HEK293 (cell line): ENCODE results near the gene RAB3GAP2.

Source experiments
- CTCF ChIA-PET: fragments of 350-600 bp; formaldehyde crosslinking; extraction: SDS; loops from one replicate; lab custom pipeline; 2021; ENCODE audit warnings: antibody characterized with exemption; lab: Yijun Ruan, JAX
- POLR2A ChIA-PET: fragments of 300-600 bp; formaldehyde crosslinking; extraction: SDS; loops from one replicate; lab custom pipeline; 2020; ENCODE audit warnings: antibody characterized with exemption, inconsistent platforms; lab: Yijun Ruan, JAX
- H3K27ac ChIP-seq: fragments of 200-500 bp; sonication (Bioruptor generic); 2 replicates; pipeline ENCODE4 v1.5.1; 2014; ENCODE audit warnings: low read depth, low read length, control low read depth, inconsistent platforms; ENCODE audit errors: extremely low read depth
- H3K36me3 ChIP-seq, 2 experiments: fragments of 200-500 bp in 1 of 2; sonication (Bioruptor generic) in 1 of 2; 1 replicate in 1 of 2; 2 replicates in 1 of 2; pipeline ENCODE4 v1.5.1; 2014 to 2017; ENCODE audit warnings: inconsistent platforms in 2 of 2, low read length in 2 of 2; ENCODE audit not compliant: control insufficient read depth in 2 of 2, insufficient read depth in 1 of 2
- H3K4me1 ChIP-seq: fragments of 200-500 bp; sonication (Bioruptor generic); 2 replicates; pipeline ENCODE4 v1.5.1; 2014; ENCODE audit warnings: mild to moderate bottlenecking, low read length, inconsistent platforms; ENCODE audit not compliant: control insufficient read depth, insufficient read depth
- H3K4me3 ChIP-seq: 2 replicates; pipeline ENCODE4 v1.5.1; 2011; ENCODE audit warnings: low read depth, mild to moderate bottlenecking, control low read depth, low read length, moderate library complexity
- H3K9me3 ChIP-seq: fragments of 200-500 bp; sonication (Bioruptor generic); 2 replicates; pipeline ENCODE4 v1.5.1; 2014; ENCODE audit warnings: low read depth, low read length, inconsistent platforms; ENCODE audit not compliant: control insufficient read depth, insufficient read depth
- KLF8 ChIP-seq: fragments of 450-650 bp; formaldehyde crosslinking; IDR thresholded peaks from 2 replicates; pipeline ENCODE4 v1.5.1; 2016; ENCODE audit warnings: missing biosample characterization, missing genetic modification characterization
- OSR2 ChIP-seq: fragments of 450-650 bp; formaldehyde crosslinking; IDR thresholded peaks from 2 replicates; pipeline ENCODE4 v1.5.1; 2016; ENCODE audit warnings: missing biosample characterization, missing genetic modification characterization
- SCRT1 ChIP-seq: fragments of 450-650 bp; formaldehyde crosslinking; IDR thresholded peaks from 2 replicates; pipeline ENCODE4 v1.5.1; 2016; ENCODE audit warnings: missing biosample characterization, missing genetic modification characterization, borderline replicate concordance
- SP2 ChIP-seq: fragments of 450-650 bp; formaldehyde crosslinking; IDR thresholded peaks from 2 replicates; pipeline ENCODE4 v1.5.1; 2016; ENCODE audit warnings: missing biosample characterization, missing genetic modification characterization
- ZFP41 ChIP-seq: fragments of 450-650 bp; formaldehyde crosslinking; IDR thresholded peaks from 2 replicates; pipeline ENCODE4 v1.5.1; 2016; ENCODE audit warnings: missing biosample characterization, missing genetic modification characterization, borderline replicate concordance
- ZNF10 ChIP-seq: fragments of 450-650 bp; formaldehyde crosslinking; IDR thresholded peaks from 2 replicates; pipeline ENCODE4 v1.5.1; 2017; ENCODE audit warnings: missing biosample characterization, missing genetic modification characterization
- ZNF169 ChIP-seq: fragments of 450-650 bp; formaldehyde crosslinking; IDR thresholded peaks from 2 replicates; pipeline ENCODE4 v1.5.1; 2016; ENCODE audit warnings: missing biosample characterization, missing genetic modification characterization
- ZNF239 ChIP-seq: fragments of 450-650 bp; formaldehyde crosslinking; IDR thresholded peaks from 2 replicates; pipeline ENCODE4 v1.5.1; 2016; ENCODE audit warnings: missing biosample characterization, missing genetic modification characterization
- ZNF391 ChIP-seq: fragments of 450-650 bp; formaldehyde crosslinking; IDR thresholded peaks from 2 replicates; pipeline ENCODE4 v1.5.1; 2016; ENCODE audit warnings: low read depth, missing biosample characterization, missing genetic modification characterization, borderline replicate concordance
- ZNF624 ChIP-seq: fragments of 450-650 bp; formaldehyde crosslinking; IDR thresholded peaks from 2 replicates; pipeline ENCODE4 v1.5.1; 2017; ENCODE audit warnings: missing biosample characterization, missing genetic modification characterization
- ZNF664 ChIP-seq: fragments of 450-650 bp; formaldehyde crosslinking; IDR thresholded peaks from 2 replicates; pipeline ENCODE4 v1.5.1; 2016; ENCODE audit warnings: missing biosample characterization, missing genetic modification characterization
- ZNF707 ChIP-seq: fragments of 450-650 bp; formaldehyde crosslinking; IDR thresholded peaks from 2 replicates; pipeline ENCODE4 v1.5.1; 2016; ENCODE audit warnings: missing biosample characterization, missing genetic modification characterization
- ZNF785 ChIP-seq: fragments of 450-650 bp; formaldehyde crosslinking; IDR thresholded peaks from 2 replicates; pipeline ENCODE4 v1.5.1; 2016; ENCODE audit warnings: missing biosample characterization, missing genetic modification characterization
- TF ChIP-seq, protein P1 (sequence below): fragments of 450-650 bp; formaldehyde crosslinking; IDR thresholded peaks from 2 replicates; pipeline ENCODE4 v1.5.1; 2016; ENCODE audit warnings: missing biosample characterization, missing genetic modification characterization
- TF ChIP-seq, protein P2 (sequence below): fragments of 450-650 bp; formaldehyde crosslinking; IDR thresholded peaks from 2 replicates; pipeline ENCODE4 v1.5.1; 2016; ENCODE audit warnings: missing biosample characterization, missing genetic modification characterization
- TF ChIP-seq, protein P3 (sequence below): fragments of 450-650 bp; formaldehyde crosslinking; conservative IDR thresholded peaks from 2 replicates; pipeline ENCODE4 v1.5.1; 2016; ENCODE audit warnings: low read depth, missing biosample characterization, missing genetic modification characterization
- TF ChIP-seq, protein P4 (sequence below): fragments of 450-650 bp; IDR thresholded peaks from 2 replicates; pipeline ENCODE4 v1.5.1; 2018; ENCODE audit warnings: missing biosample characterization, missing genetic modification characterization
- TF ChIP-seq, protein P5 (sequence below): fragments of 450-650 bp; formaldehyde crosslinking; IDR thresholded peaks from 2 replicates; pipeline ENCODE4 v1.5.1; 2016; ENCODE audit warnings: missing biosample characterization, missing genetic modification characterization, low read depth
- TF ChIP-seq, protein P6 (sequence below): fragments of 450-650 bp; formaldehyde crosslinking; IDR thresholded peaks from 2 replicates; pipeline ENCODE4 v1.5.1; 2017; ENCODE audit warnings: missing biosample characterization, missing genetic modification characterization
- TF ChIP-seq, protein P7 (sequence below): fragments of 450-650 bp; formaldehyde crosslinking; IDR thresholded peaks from 2 replicates; pipeline ENCODE4 v1.5.1; 2016; ENCODE audit warnings: missing biosample characterization, missing genetic modification characterization
- TF ChIP-seq, protein P8 (sequence below): fragments of 450-650 bp; formaldehyde crosslinking; IDR thresholded peaks from 2 replicates; pipeline ENCODE4 v1.5.1; 2016; ENCODE audit warnings: missing biosample characterization, missing genetic modification characterization

The RAB3GAP2 gene

DNA sequence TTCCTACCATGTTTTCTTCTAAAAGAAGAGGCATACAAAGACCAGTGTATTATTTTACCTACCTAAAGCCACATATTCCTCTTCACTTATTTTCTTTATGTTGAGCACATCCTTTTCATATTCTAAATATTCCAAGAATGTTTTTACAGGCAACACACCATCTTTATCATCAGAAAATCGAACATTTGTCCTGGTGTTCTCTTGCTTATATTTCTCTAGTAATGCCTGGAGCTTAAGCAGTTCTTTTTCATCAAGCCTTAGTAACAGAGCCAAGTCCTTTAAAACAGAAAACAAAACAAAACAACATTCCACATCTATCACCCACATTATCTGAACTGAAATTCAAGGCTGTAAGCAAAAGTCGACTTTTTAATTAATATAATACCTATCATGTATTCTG lies 89.6 kb downstream of the RAB3GAP2 start (continued):
- TF ChIP-seq, protein P1, sequence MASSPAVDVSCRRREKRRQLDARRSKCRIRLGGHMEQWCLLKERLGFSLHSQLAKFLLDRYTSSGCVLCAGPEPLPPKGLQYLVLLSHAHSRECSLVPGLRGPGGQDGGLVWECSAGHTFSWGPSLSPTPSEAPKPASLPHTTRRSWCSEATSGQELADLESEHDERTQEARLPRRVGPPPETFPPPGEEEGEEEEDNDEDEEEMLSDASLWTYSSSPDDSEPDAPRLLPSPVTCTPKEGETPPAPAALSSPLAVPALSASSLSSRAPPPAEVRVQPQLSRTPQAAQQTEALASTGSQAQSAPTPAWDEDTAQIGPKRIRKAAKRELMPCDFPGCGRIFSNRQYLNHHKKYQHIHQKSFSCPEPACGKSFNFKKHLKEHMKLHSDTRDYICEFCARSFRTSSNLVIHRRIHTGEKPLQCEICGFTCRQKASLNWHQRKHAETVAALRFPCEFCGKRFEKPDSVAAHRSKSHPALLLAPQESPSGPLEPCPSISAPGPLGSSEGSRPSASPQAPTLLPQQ (tag by site-specific recombination): no peak
- TF ChIP-seq ZNF239 (tag by site-specific recombination) (no peak), ZFP41 (tag by site-specific recombination) (no peak), OSR2 (no peak)
- TF ChIP-seq, protein P2, sequence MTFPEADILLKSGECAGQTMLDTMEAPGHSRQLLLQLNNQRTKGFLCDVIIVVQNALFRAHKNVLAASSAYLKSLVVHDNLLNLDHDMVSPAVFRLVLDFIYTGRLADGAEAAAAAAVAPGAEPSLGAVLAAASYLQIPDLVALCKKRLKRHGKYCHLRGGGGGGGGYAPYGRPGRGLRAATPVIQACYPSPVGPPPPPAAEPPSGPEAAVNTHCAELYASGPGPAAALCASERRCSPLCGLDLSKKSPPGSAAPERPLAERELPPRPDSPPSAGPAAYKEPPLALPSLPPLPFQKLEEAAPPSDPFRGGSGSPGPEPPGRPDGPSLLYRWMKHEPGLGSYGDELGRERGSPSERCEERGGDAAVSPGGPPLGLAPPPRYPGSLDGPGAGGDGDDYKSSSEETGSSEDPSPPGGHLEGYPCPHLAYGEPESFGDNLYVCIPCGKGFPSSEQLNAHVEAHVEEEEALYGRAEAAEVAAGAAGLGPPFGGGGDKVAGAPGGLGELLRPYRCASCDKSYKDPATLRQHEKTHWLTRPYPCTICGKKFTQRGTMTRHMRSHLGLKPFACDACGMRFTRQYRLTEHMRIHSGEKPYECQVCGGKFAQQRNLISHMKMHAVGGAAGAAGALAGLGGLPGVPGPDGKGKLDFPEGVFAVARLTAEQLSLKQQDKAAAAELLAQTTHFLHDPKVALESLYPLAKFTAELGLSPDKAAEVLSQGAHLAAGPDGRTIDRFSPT (tag by site-specific recombination): no peak

DNA sequence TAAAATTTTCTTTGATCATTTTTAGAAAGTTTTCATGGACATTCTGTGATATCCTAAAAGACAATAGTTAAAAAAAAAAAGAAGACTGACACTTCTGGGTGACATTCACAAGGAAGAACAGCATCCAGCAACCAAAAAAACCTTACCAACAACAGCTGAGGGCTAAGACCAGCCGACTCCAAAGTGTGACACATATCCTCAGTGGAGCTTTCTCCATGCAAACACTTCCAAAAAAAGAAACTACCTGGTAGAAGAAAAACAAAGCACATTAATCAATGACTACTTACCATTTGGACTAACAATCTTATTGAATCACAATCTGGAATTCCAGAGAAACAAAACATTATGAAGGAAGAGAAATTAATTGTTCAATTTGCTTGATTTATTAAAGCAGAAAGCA lies 90.1 kb downstream of the RAB3GAP2 start:
- Histone ChIP-seq H3K36me3 (peaks cover 0 to 40% of the 10 kb centered on the region in 2 experiments; a peak in 2 of 3 replicates), H3K27ac (no peak overlapping the region), H3K4me1 (no peaks in the 10 kb centered on the region), H3K4me3 (no peak overlapping the region), H3K9me3 (no peaks in the 10 kb centered on the region)
- POLR2A ChIA-PET: no interaction called here
- CTCF ChIA-PET: interaction anchor here (0.7 to 1.6 kb wide), 2 partner anchors 8 to 221 kb away, joined by 6 read pairs; no protein-coding TSS in a partner anchor
- TF ChIP-seq, protein P3, sequence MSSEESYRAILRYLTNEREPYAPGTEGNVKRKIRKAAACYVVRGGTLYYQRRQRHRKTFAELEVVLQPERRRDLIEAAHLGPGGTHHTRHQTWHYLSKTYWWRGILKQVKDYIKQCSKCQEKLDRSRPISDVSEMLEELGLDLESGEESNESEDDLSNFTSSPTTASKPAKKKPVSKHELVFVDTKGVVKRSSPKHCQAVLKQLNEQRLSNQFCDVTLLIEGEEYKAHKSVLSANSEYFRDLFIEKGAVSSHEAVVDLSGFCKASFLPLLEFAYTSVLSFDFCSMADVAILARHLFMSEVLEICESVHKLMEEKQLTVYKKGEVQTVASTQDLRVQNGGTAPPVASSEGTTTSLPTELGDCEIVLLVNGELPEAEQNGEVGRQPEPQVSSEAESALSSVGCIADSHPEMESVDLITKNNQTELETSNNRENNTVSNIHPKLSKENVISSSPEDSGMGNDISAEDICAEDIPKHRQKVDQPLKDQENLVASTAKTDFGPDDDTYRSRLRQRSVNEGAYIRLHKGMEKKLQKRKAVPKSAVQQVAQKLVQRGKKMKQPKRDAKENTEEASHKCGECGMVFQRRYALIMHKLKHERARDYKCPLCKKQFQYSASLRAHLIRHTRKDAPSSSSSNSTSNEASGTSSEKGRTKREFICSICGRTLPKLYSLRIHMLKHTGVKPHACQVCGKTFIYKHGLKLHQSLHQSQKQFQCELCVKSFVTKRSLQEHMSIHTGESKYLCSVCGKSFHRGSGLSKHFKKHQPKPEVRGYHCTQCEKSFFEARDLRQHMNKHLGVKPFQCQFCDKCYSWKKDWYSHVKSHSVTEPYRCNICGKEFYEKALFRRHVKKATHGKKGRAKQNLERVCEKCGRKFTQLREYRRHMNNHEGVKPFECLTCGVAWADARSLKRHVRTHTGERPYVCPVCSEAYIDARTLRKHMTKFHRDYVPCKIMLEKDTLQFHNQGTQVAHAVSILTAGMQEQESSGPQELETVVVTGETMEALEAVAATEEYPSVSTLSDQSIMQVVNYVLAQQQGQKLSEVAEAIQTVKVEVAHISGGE: no peak
- TF ChIP-seq, protein P4, sequence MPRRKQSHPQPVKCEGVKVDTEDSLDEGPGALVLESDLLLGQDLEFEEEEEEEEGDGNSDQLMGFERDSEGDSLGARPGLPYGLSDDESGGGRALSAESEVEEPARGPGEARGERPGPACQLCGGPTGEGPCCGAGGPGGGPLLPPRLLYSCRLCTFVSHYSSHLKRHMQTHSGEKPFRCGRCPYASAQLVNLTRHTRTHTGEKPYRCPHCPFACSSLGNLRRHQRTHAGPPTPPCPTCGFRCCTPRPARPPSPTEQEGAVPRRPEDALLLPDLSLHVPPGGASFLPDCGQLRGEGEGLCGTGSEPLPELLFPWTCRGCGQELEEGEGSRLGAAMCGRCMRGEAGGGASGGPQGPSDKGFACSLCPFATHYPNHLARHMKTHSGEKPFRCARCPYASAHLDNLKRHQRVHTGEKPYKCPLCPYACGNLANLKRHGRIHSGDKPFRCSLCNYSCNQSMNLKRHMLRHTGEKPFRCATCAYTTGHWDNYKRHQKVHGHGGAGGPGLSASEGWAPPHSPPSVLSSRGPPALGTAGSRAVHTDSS (tag by site-specific recombination): no peak
- TF ChIP-seq KLF8 (tag by site-specific recombination) (no peak), ZNF169 (tag by site-specific recombination) (no peak), ZNF10 (no peak), SCRT1 (tag by site-specific recombination) (no peak), ZNF707 (tag by site-specific recombination) (no peak), ZNF785 (tag by site-specific recombination) (no peak), ZNF624 (tag by site-specific recombination) (no peak), SP2 (tag by site-specific recombination) (no peak), ZNF391 (tag by site-specific recombination) (no peak), ZNF664 (no peak)
- TF ChIP-seq, protein P5, sequence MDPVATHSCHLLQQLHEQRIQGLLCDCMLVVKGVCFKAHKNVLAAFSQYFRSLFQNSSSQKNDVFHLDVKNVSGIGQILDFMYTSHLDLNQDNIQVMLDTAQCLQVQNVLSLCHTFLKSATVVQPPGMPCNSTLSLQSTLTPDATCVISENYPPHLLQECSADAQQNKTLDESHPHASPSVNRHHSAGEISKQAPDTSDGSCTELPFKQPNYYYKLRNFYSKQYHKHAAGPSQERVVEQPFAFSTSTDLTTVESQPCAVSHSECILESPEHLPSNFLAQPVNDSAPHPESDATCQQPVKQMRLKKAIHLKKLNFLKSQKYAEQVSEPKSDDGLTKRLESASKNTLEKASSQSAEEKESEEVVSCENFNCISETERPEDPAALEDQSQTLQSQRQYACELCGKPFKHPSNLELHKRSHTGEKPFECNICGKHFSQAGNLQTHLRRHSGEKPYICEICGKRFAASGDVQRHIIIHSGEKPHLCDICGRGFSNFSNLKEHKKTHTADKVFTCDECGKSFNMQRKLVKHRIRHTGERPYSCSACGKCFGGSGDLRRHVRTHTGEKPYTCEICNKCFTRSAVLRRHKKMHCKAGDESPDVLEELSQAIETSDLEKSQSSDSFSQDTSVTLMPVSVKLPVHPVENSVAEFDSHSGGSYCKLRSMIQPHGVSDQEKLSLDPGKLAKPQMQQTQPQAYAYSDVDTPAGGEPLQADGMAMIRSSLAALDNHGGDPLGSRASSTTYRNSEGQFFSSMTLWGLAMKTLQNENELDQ: no peak
- TF ChIP-seq, protein P6, sequence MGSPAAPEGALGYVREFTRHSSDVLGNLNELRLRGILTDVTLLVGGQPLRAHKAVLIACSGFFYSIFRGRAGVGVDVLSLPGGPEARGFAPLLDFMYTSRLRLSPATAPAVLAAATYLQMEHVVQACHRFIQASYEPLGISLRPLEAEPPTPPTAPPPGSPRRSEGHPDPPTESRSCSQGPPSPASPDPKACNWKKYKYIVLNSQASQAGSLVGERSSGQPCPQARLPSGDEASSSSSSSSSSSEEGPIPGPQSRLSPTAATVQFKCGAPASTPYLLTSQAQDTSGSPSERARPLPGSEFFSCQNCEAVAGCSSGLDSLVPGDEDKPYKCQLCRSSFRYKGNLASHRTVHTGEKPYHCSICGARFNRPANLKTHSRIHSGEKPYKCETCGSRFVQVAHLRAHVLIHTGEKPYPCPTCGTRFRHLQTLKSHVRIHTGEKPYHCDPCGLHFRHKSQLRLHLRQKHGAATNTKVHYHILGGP: no peak
- TF ChIP-seq, protein P7, sequence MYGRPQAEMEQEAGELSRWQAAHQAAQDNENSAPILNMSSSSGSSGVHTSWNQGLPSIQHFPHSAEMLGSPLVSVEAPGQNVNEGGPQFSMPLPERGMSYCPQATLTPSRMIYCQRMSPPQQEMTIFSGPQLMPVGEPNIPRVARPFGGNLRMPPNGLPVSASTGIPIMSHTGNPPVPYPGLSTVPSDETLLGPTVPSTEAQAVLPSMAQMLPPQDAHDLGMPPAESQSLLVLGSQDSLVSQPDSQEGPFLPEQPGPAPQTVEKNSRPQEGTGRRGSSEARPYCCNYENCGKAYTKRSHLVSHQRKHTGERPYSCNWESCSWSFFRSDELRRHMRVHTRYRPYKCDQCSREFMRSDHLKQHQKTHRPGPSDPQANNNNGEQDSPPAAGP: no peak
- TF ChIP-seq, protein P8, sequence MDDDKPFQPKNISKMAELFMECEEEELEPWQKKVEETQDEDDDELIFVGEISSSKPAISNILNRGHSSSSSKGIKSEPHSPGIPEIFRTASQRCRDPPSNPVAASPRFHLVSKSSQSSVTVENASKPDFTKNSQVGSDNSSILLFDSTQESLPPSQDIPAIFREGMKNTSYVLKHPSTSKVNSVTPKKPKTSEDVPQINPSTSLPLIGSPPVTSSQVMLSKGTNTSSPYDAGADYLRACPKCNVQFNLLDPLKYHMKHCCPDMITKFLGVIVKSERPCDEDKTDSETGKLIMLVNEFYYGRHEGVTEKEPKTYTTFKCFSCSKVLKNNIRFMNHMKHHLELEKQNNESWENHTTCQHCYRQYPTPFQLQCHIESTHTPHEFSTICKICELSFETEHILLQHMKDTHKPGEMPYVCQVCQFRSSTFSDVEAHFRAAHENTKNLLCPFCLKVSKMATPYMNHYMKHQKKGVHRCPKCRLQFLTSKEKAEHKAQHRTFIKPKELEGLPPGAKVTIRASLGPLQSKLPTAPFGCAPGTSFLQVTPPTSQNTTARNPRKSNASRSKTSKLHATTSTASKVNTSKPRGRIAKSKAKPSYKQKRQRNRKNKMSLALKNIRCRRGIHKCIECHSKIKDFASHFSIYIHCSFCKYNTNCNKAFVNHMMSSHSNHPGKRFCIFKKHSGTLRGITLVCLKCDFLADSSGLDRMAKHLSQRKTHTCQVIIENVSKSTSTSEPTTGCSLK (tag by site-specific recombination): no peak
